Vagina (tissue), 2 donors: ENCODE measurements around the gene SMIM28.

Experiments
- CTCF ChIP-seq, 3 experiments: fragments of 450-650 bp in 2 of 3; fragments of 200-600 bp in 1 of 3; sonication (generic) in 1 of 3; IDR thresholded peaks; one replicate each; pipeline ENCODE4 v1.5.1; 2017 to 2019; ENCODE audit warnings: antibody characterized with exemption in 3 of 3, mild to moderate bottlenecking in 2 of 3, moderate library complexity in 2 of 3
- POLR2AphosphoS5 ChIP-seq, 2 donors: sonication (generic); formaldehyde crosslinking; IDR thresholded peaks; one replicate each; pipeline ENCODE4 v1.9.0; 2017; ENCODE audit warnings: antibody characterized with exemption in 2 of 2, mild to moderate bottlenecking in 2 of 2, low read depth in 1 of 2; ENCODE audit not compliant: insufficient read depth in 1 of 2

- TF ChIP-seq CTCF (IDR thresholded peaks at IDR 0.05) (no peak), POLR2AphosphoS5 (IDR thresholded peaks at IDR 0.05; ENCODE audit: insufficient read depth in 1 of 2, low read depth in 1 of 2) (no peak)
Measured at GRCh38 chr6:138337076-138337475, 40.6 kb upstream of the SMIM28 start.
